ENCODE data around the gene ERAP2.

GRCh38 chr5:96873449-96873848, 2.9 kb upstream of the ERAP2 start:
- TF ChIP-seq CTCF (IDR thresholded peaks at IDR 0.05), result no peak
- TF ChIP-seq POLR2A (IDR thresholded peaks at IDR 0.05), result no peak

Measured in right lobe of liver (tissue), 4 donors.